ENCODE measurements around the gene TM9SF3.

GRCh38 chr10:96488161-96488935 is 98.5 kb downstream of the TM9SF3 start:
- no peak for TF ChIP-seq CTCF (IDR thresholded peaks at IDR 0.05)
- TF ChIP-seq POLR2A (IDR thresholded peaks at IDR 0.05) = no peak

Data from body of pancreas (tissue), 4 donors.